Measurements from ENCODE around the gene SLC7A14. TPM values are rescaled to one million over a fixed set of nuclear protein-coding genes. Genes with fewer than 3 reads are reported as not detected.

SLC7A14 gene
- total RNA-seq, 1 experiment from 2014 or later, result not detected

GRCh38 chr3:170560296-170560695 is 25.6 kb downstream of the SLC7A14 start:
- no peak overlapping the region for H3K27ac ChIP-seq (ENCODE audit: low read depth, low read length, poor library complexity, severe bottlenecking)
- no peaks in the 10 kb centered on the region for H3K27me3 ChIP-seq (replicated peaks; ENCODE audit: insufficient read depth, low read depth, low read length, poor library complexity)
- no peaks in the 10 kb centered on the region for H3K9me3 ChIP-seq (ENCODE audit: low read depth, low read length, poor library complexity, severe bottlenecking)
- ChIA-PET CTCF (no interaction called here), POLR2A (ENCODE audit: low non-redundant PET) (no interaction called here)
- no TSS peak for BruUV-seq (replicated peaks)
- H3K4me1 ChIP-seq (ENCODE audit: insufficient read depth, low read length, poor library complexity, severe bottlenecking), result no peaks in the 10 kb centered on the region
- no peak for DNase-seq (ENCODE audit: low spot score)
- TF ChIP-seq, protein P1, sequence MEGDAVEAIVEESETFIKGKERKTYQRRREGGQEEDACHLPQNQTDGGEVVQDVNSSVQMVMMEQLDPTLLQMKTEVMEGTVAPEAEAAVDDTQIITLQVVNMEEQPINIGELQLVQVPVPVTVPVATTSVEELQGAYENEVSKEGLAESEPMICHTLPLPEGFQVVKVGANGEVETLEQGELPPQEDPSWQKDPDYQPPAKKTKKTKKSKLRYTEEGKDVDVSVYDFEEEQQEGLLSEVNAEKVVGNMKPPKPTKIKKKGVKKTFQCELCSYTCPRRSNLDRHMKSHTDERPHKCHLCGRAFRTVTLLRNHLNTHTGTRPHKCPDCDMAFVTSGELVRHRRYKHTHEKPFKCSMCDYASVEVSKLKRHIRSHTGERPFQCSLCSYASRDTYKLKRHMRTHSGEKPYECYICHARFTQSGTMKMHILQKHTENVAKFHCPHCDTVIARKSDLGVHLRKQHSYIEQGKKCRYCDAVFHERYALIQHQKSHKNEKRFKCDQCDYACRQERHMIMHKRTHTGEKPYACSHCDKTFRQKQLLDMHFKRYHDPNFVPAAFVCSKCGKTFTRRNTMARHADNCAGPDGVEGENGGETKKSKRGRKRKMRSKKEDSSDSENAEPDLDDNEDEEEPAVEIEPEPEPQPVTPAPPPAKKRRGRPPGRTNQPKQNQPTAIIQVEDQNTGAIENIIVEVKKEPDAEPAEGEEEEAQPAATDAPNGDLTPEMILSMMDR (conservative IDR thresholded peaks at IDR 0.05; ENCODE audit: low read depth, low read length), result no peak
- TF ChIP-seq EZH2 (IDR thresholded peaks at IDR 0.05; ENCODE audit: borderline replicate concordance, low read depth, low read length, poor library complexity, severe bottlenecking), result no peak
- no peak overlapping the region for H3K4me3 ChIP-seq (ENCODE audit: low read depth, low read length, poor library complexity, severe bottlenecking)
- intact Hi-C loops (cut with micrococcal nuclease; ENCODE audit: unreplicated experiment), result no loop called here
- H3K36me3 ChIP-seq (ENCODE audit: insufficient read depth, low read length, poor library complexity, severe bottlenecking), result no peaks in the 10 kb centered on the region

DNA sequence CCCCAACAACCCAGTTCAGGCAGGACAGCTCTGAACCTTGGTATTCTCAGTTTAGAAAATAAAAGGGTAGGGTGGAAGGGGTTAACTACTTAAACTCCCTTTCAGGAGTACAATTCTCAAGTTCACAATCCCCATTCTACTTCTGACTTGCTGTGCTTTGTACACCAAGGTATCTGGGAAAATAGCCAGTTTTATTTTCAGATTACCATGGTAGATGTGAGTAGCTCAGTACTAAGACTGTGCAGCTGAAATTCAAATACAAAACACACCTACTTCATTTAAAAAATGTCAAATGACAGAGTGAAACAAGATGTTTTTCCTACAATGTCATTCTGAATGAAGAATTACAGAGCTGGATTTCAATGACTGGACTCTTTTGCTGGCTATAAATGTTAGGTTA is 27.4 kb downstream of the SLC7A14 start:
- Histone ChIP-seq H3K27me3 (replicated peaks; ENCODE audit: insufficient read depth, low read depth, low read length, poor library complexity) (no peaks in the 10 kb centered on the region), H3K9me3 (ENCODE audit: low read depth, low read length, poor library complexity, severe bottlenecking) (no peaks in the 10 kb centered on the region), H3K27ac (ENCODE audit: low read depth, low read length, poor library complexity, severe bottlenecking) (no peak overlapping the region), H3K4me3 (ENCODE audit: low read depth, low read length, poor library complexity, severe bottlenecking) (no peak overlapping the region), H3K4me1 (ENCODE audit: insufficient read depth, low read length, poor library complexity, severe bottlenecking) (no peaks in the 10 kb centered on the region), H3K36me3 (ENCODE audit: insufficient read depth, low read length, poor library complexity, severe bottlenecking) (no peaks in the 10 kb centered on the region)
- no peak for DNase-seq (ENCODE audit: low spot score)
- intact Hi-C loops (cut with micrococcal nuclease; ENCODE audit: unreplicated experiment), result no loop called here
- no TSS peak for BruUV-seq (replicated peaks)
- ChIA-PET POLR2A (ENCODE audit: low non-redundant PET) (no interaction called here), CTCF (no interaction called here)
- TF ChIP-seq, protein P1 (conservative IDR thresholded peaks at IDR 0.05; ENCODE audit: low read depth, low read length), result no peak
- TF ChIP-seq EZH2 (IDR thresholded peaks at IDR 0.05; ENCODE audit: borderline replicate concordance, low read depth, low read length, poor library complexity, severe bottlenecking), result no peak

DNA sequence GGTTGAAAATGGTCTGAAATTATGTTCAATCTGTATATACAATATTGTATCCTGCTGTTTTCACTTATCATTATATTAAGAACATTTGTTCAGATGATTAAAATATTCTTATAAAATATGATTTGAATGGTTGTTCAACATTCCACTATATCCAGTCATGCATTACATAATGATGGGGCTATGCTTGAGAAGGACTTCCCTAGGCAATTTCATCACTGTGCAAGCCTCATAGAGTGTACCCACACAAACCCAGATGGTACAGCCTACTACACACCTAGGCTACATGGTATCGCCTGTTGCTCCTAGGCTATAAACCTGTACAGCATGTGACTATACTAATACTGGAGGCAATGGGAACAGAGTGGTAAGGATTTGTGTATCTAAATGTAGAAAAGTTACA is 30.5 kb downstream of the SLC7A14 start:
- no peaks in the 10 kb centered on the region for H3K4me1 ChIP-seq (ENCODE audit: insufficient read depth, low read length, poor library complexity, severe bottlenecking)
- no peaks in the 10 kb centered on the region for H3K27me3 ChIP-seq (replicated peaks; ENCODE audit: insufficient read depth, low read depth, low read length, poor library complexity)
- no peak for TF ChIP-seq EZH2 (IDR thresholded peaks at IDR 0.05; ENCODE audit: borderline replicate concordance, low read depth, low read length, poor library complexity, severe bottlenecking)
- TF ChIP-seq, protein P1 (conservative IDR thresholded peaks at IDR 0.05; ENCODE audit: low read depth, low read length), result no peak
- intact Hi-C loops (cut with micrococcal nuclease; ENCODE audit: unreplicated experiment), result no loop called here
- no peak for DNase-seq (ENCODE audit: low spot score)
- H3K27ac ChIP-seq (ENCODE audit: low read depth, low read length, poor library complexity, severe bottlenecking), result no peak overlapping the region
- H3K9me3 ChIP-seq (ENCODE audit: low read depth, low read length, poor library complexity, severe bottlenecking), result no peaks in the 10 kb centered on the region
- no peak overlapping the region for H3K4me3 ChIP-seq (ENCODE audit: low read depth, low read length, poor library complexity, severe bottlenecking)
- no TSS peak for BruUV-seq (replicated peaks)
- no peaks in the 10 kb centered on the region for H3K36me3 ChIP-seq (ENCODE audit: insufficient read depth, low read length, poor library complexity, severe bottlenecking)
- ChIA-PET POLR2A (ENCODE audit: low non-redundant PET) (no interaction called here), CTCF (no interaction called here)

Data from A673 (cell line).